DND-41 (cell line): Measurements from ENCODE around the gene ZMYND19.
A peak's percentile ranks its signal among the peaks of the same experiment; 100 is the strongest.

Source experiments
- CTCF ChIP-seq: IDR thresholded peaks from 2 replicates; pipeline ENCODE4 v1.5.1; 2012; ENCODE audit warnings: borderline replicate concordance, low read length, moderate library complexity, mild to moderate bottlenecking; ENCODE audit not compliant: poor library complexity, severe bottlenecking; ENCODE audit errors: extremely low read depth
- EZH2 ChIP-seq: IDR thresholded peaks from 3 replicates; pipeline ENCODE4 v1.6.1; 2012; ENCODE audit warnings: borderline replicate concordance, low read depth, mild to moderate bottlenecking, moderate library complexity, low read length, inconsistent platforms; ENCODE audit not compliant: severe bottlenecking

GRCh38 chr9:137534256-137535119 is 55.8 kb downstream of the ZMYND19 start:
- TF ChIP-seq CTCF (peak; percentile 22), EZH2 (no peak)
